Esophagus squamous epithelium (tissue), 5 donors: ENCODE results near the gene PTPN1. TPM values are rescaled to one million over a fixed set of nuclear protein-coding genes. Genes with fewer than 3 reads are reported as not detected.

Experiments
- DNase-seq: peaks from one replicate; lab custom pipeline; 2025; lab: John Stamatoyannopoulos, UW
- H3K27ac ChIP-seq, 4 donors: fragments of 200-600 bp; sonication (generic); one replicate each; pipeline ENCODE4 v1.5.1; 2016 to 2019; ENCODE audit warnings: mild to moderate bottlenecking in 1 of 4
- H3K27me3 ChIP-seq, 4 donors: fragments of 200-600 bp; sonication (generic); 1 replicate in 3 of 4; 2 replicates in 1 of 4; pipeline versions ENCODE4 v1.5.1 to v1.6.0; 2017 to 2021; ENCODE audit warnings: antibody characterized with exemption in 1 of 4
- H3K36me3 ChIP-seq, 3 donors: fragments of 200-600 bp; sonication (generic); one replicate each; pipeline ENCODE4 v1.5.1; 2016 to 2019
- H3K4me1 ChIP-seq, 3 donors: fragments of 200-600 bp; sonication (generic); one replicate each; pipeline ENCODE4 v1.5.1; 2017 to 2019
- H3K4me3 ChIP-seq, 4 donors: fragments of 200-600 bp; sonication (generic); 1 replicate in 3 of 4; 2 replicates in 1 of 4; pipeline ENCODE4 v1.5.1; 2016 to 2019; ENCODE audit warnings: mild to moderate bottlenecking in 2 of 4, moderate library complexity in 1 of 4
- H3K9me3 ChIP-seq, 3 donors: fragments of 200-600 bp; sonication (generic); one replicate each; pipeline ENCODE4 v1.5.1; 2016 to 2019
- CTCF ChIP-seq, 6 experiments: fragments of 450-650 bp in 4 of 6; fragments of 200-600 bp in 2 of 6; sonication (generic) in 2 of 6; IDR thresholded peaks; one replicate each; pipeline ENCODE4 v1.5.1; 2016 to 2019; ENCODE audit warnings: antibody characterized with exemption in 6 of 6, mild to moderate bottlenecking in 4 of 6, moderate library complexity in 4 of 6
- POLR2A ChIP-seq, 4 donors: fragments of 450-650 bp; IDR thresholded peaks; one replicate each; pipeline ENCODE4 v1.6.1; 2017; ENCODE audit warnings: antibody characterized with exemption in 4 of 4, mild to moderate bottlenecking in 4 of 4, moderate library complexity in 3 of 4
- WGBS, 2 donors: methylation state at CpG; one replicate each; pipeline ENCODE4 v1.1.5; 2018; 5-methylcytosine and 5-hydroxymethylcytosine counted together
- intact Hi-C: fragments of 100-400 bp; cut with DNase I; formaldehyde crosslinking; loops from one replicate; pipeline ENCODE4 v1.15.0; 2022
- total RNA-seq, 4 donors: library from RNA; depleted of rRNA; stranded (reverse); fragments of >200 nt; gene quantifications; one replicate each; pipeline ENCODE4 v1.1.0, GENCODE V29; 2016
- donor health status: DM: yes; HTN: yes; CAD: no.

Gene PTPN1
- total RNA-seq, 4 donors from 2014 or later = 23.6 to 30.6 (median 29.0) TPM

- TF ChIP-seq POLR2A (IDR thresholded peaks at IDR 0.05) (peak in 1 of 4 donors; percentile 34), CTCF (IDR thresholded peaks at IDR 0.05) (no peak)
- no peak overlapping the region for H3K4me3 ChIP-seq
- intact Hi-C loops = no loop called here
- no peaks in the 10 kb centered on the region for H3K9me3 ChIP-seq
- peak overlapping the region; percentile 67 to 97 (median 77) for H3K27ac ChIP-seq
- H3K36me3 ChIP-seq = no peaks in the 10 kb centered on the region
- WGBS, 2 donors = 51 to 67% methylated on average over 6 to 7 of the region's 7 CpGs
- DNase-seq = no peak
- no peaks in the 10 kb centered on the region for H3K27me3 ChIP-seq
- peaks cover 38 to 96% (median 64%) of the 10 kb centered on the region in 3 donors for H3K4me1 ChIP-seq
Observed at GRCh38 chr20:50520222-50520880, 10.2 kb downstream of the PTPN1 start.

DNA sequence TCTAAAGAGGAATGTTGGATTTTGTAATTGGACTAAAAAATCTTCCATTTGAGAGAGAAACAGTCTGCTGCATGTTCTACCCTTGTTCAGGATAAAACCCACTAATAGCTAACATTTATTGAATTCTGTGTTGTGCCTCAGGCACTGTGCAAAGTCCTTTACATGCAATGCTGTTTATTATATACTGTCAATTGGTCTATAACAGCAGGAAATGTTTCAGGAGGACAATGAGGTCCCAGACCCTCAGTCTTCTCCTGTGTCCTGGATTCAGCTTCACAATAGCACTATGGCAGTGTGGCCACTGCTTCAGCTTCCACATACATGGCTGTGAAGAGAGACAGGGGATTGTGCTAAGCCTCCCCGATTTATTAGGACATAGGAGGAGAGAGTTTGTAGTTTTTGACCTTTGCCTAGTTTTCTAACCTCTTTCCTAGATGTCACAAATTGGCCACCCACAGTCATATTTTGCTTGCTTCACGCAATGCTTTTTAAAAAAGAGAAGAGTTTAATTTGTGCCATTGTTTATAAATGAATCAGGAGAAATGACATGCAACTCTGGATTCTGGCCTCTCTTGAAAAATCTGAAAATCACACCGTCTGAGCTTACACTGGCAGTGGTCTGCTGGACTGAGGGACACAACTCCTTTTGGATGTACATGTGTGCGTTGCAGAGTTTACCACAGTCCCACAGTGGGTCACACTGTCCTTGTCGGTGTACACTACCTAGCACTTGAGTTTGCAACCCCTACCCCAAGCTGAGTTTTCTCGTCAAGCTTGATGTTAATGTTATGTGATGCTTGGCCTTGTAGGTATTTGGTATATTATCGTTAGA is 11.3 kb downstream of the PTPN1 start:
- intact Hi-C loops = no loop called here
- Histone ChIP-seq H3K27ac (peak overlapping the region in 3 of 4 donors; percentile 67 to 97 (median 78)), H3K4me1 (peaks cover 34 to 96% (median 59%) of the 10 kb centered on the region in 3 donors), H3K9me3 (no peaks in the 10 kb centered on the region), H3K36me3 (no peaks in the 10 kb centered on the region), H3K4me3 (no peak overlapping the region), H3K27me3 (no peaks in the 10 kb centered on the region)
- no peak for DNase-seq
- no peak for TF ChIP-seq CTCF (IDR thresholded peaks at IDR 0.05)
- no peak for TF ChIP-seq POLR2A (IDR thresholded peaks at IDR 0.05)
- 83 to 88% methylated on average over 7 of the region's 7 CpGs for WGBS, 2 donors

DNA sequence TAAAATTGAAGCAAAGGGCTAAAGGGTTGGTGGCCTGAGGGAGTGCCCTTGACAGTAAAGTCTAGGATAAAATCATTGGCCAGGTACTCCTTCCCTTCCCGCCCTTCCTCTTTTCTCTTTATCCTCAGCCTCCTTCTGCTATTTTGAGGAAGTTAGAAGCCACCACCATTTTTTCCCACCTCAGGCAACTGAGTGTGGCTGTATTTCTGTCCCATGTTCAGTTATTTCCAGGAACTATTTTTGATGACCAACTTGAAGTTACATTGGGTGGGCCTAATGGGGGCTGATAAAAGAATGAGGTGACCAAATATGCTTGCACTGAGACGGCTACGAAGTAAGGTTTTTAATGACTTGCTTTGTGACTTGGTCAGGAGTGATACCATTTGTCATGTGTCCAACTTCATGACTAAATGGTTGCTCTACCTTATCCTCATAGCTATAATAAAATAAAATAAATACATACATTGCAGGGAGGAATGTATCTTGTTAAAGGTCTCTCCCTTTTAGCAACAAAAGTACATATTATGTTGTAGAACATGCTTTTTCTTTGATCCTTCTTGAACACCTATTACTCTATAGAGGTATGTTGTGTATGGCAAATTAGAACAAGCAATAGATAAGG is 12.0 kb downstream of the PTPN1 start:
- whole genome bisulfite sequencing, 2 donors = 84 to 85% methylated on average over 3 of the region's 3 CpGs
- Histone ChIP-seq H3K27me3 (no peaks in the 10 kb centered on the region), H3K4me1 (peaks cover 31 to 96% (median 61%) of the 10 kb centered on the region in 3 donors), H3K27ac (no peak overlapping the region), H3K9me3 (no peaks in the 10 kb centered on the region), H3K36me3 (no peaks in the 10 kb centered on the region), H3K4me3 (no peak overlapping the region)
- TF ChIP-seq CTCF (IDR thresholded peaks at IDR 0.05) (no peak), POLR2A (IDR thresholded peaks at IDR 0.05) (no peak)
- DNase-seq = no peak
- intact Hi-C loops = no loop called here

GRCh38 chr20:50523552-50524167 is 13.5 kb downstream of the PTPN1 start:
- Histone ChIP-seq H3K36me3 (no peaks in the 10 kb centered on the region), H3K27me3 (no peaks in the 10 kb centered on the region), H3K4me1 (peaks cover 22 to 96% (median 64%) of the 10 kb centered on the region in 3 donors), H3K27ac (peak overlapping the region in 1 of 4 donors; percentile 39), H3K4me3 (no peak overlapping the region), H3K9me3 (no peaks in the 10 kb centered on the region)
- 42 to 65% methylated on average over 3 of the region's 3 CpGs for WGBS, 2 donors
- no peak for TF ChIP-seq POLR2A (IDR thresholded peaks at IDR 0.05)
- TF ChIP-seq CTCF (IDR thresholded peaks at IDR 0.05) = no peak
- DNase-seq = no peak
- intact Hi-C loops = no loop called here
